T-helper 2 cell (primary cell): ENCODE measurements around the gene DOCK7.
"Not testable (repeated sequence)": the region's sequence is repeated elsewhere in the genome, so short reads cannot be mapped to it uniquely, and the experiment has no call there.

Experiments used
- DNase-seq, 5 experiments: peaks; one replicate each; pipeline versions ENCODE4 v3.0.0 to v3.0.0-alpha.2; 2012 to 2022

The DOCK7 gene

GRCh38 chr1:62530516-62531154 lies 157.6 kb downstream of the DOCK7 start:
- DNase-seq, result peak in 1 of 5 experiments; percentile 37

GRCh38 chr1:62529227-62529626 lies 159.0 kb downstream of the DOCK7 start:
- DNase-seq, result no peak

GRCh38 chr1:62528015-62528414 lies 160.2 kb downstream of the DOCK7 start:
- peak in 1 of 5 experiments; percentile 42 for DNase-seq

GRCh38 chr1:62527346-62527745 lies 160.8 kb downstream of the DOCK7 start:
- not testable (repeated sequence) for DNase-seq

- no peak for DNase-seq
These were observed 164.3 kb downstream of the DOCK7 start for GRCh38 chr1:62523860-62524259.

- no peak for DNase-seq
These were observed 171.6 kb downstream of the DOCK7 start for GRCh38 chr1:62516600-62516999.

- no peak for DNase-seq
These were observed 173.3 kb downstream of the DOCK7 start for GRCh38 chr1:62514746-62515423.

GRCh38 chr1:62513013-62513412 lies 175.2 kb downstream of the DOCK7 start:
- DNase-seq, result no peak

- no peak for DNase-seq
These were observed 179.2 kb downstream of the DOCK7 start for GRCh38 chr1:62509028-62509427.

- DNase-seq, result peak in 1 of 5 experiments; percentile 56
These were observed 179.9 kb downstream of the DOCK7 start for GRCh38 chr1:62508187-62508758.

GRCh38 chr1:62500210-62500609 lies 188.0 kb downstream of the DOCK7 start:
- no peak for DNase-seq

- DNase-seq, result no peak
These were observed 194.0 kb downstream of the DOCK7 start for GRCh38 chr1:62494137-62494536.

GRCh38 chr1:62493656-62494055 lies 194.5 kb downstream of the DOCK7 start:
- no peak for DNase-seq

GRCh38 chr1:62492521-62492920 lies 195.7 kb downstream of the DOCK7 start:
- no peak for DNase-seq

- no peak for DNase-seq
These were observed 200.2 kb downstream of the DOCK7 start for GRCh38 chr1:62487956-62488355.

- DNase-seq, result no peak
These were observed 203.2 kb downstream of the DOCK7 start for GRCh38 chr1:62484824-62485468.

- no peak for DNase-seq
These were observed 206.5 kb downstream of the DOCK7 start for GRCh38 chr1:62481681-62482080.

- DNase-seq, result no peak
These were observed 211.5 kb downstream of the DOCK7 start for GRCh38 chr1:62476525-62477219.

GRCh38 chr1:62467092-62467491 lies 221.1 kb downstream of the DOCK7 start:
- DNase-seq, result no peak

GRCh38 chr1:62462370-62462769 lies 225.8 kb downstream of the DOCK7 start:
- DNase-seq, result peak in 1 of 5 experiments; percentile 60

GRCh38 chr1:62457955-62458354 lies 230.2 kb downstream of the DOCK7 start:
- DNase-seq, result no peak

- no peak for DNase-seq
These were observed 235.2 kb downstream of the DOCK7 start for GRCh38 chr1:62452951-62453350.

GRCh38 chr1:62450301-62450700 lies 237.9 kb downstream of the DOCK7 start:
- DNase-seq, result no peak
